ENCODE results near the gene ZNFX1. TPM values are rescaled to one million over a fixed set of nuclear protein-coding genes. Genes with fewer than 3 reads are reported as not detected.

The ZNFX1 gene
- total RNA-seq, 1 donor from 2014 or later: 77.4 TPM

DNA sequence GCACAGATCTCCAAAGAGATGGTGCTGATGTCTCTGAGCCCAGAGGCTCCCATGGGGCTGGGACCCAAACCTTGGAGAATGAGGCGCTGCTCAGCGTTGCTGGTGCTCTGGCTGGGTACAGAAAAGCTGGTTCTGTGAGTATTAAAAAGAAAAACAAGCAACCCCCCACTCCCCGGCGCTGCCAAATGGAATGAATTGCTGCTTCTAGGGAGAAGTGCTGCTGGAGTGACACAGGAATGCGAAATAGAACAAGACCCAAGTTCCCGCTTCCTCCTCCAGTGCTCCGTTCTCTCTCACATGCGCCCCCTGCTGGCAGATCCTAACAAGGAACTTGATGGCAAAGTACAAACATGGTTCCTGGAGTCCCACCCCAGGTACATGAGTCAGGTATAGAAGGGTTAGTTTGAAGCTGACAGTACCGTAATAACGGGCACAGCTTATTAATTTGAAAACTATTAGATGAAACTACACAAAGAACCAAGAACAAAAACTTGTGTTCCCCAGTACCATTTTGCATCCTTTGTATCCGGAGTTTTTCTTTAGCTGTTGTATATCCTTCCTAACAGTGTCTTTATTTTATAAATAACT lies 60.8 kb downstream of the ZNFX1 start:
- peaks cover 5% of the 10 kb centered on the region for H3K36me3 Mint-ChIP-seq (ENCODE audit: low read depth, unreplicated experiment)
- H4K20me1 ChIP-seq (ENCODE audit: insufficient read depth, low read length): peaks cover 9% of the 10 kb centered on the region
- H3K4me1 Mint-ChIP-seq (ENCODE audit: low read depth, unreplicated experiment): peaks cover 18% of the 10 kb centered on the region
- no peak for TF ChIP-seq EZH2 (IDR thresholded peaks at IDR 0.05; ENCODE audit: insufficient read depth, low read length)
- TF ChIP-seq, protein P1, sequence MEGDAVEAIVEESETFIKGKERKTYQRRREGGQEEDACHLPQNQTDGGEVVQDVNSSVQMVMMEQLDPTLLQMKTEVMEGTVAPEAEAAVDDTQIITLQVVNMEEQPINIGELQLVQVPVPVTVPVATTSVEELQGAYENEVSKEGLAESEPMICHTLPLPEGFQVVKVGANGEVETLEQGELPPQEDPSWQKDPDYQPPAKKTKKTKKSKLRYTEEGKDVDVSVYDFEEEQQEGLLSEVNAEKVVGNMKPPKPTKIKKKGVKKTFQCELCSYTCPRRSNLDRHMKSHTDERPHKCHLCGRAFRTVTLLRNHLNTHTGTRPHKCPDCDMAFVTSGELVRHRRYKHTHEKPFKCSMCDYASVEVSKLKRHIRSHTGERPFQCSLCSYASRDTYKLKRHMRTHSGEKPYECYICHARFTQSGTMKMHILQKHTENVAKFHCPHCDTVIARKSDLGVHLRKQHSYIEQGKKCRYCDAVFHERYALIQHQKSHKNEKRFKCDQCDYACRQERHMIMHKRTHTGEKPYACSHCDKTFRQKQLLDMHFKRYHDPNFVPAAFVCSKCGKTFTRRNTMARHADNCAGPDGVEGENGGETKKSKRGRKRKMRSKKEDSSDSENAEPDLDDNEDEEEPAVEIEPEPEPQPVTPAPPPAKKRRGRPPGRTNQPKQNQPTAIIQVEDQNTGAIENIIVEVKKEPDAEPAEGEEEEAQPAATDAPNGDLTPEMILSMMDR (IDR thresholded peaks at IDR 0.05; ENCODE audit: insufficient read depth, low read depth, low read length): peak; percentile 86
- no peak overlapping the region for H3K9ac ChIP-seq (ENCODE audit: low read length)
- peaks cover 12% of the 10 kb centered on the region for H3K4me1 ChIP-seq (ENCODE audit: insufficient read depth, low read length)
- H3K4me3 ChIP-seq (ENCODE audit: insufficient read depth, low read depth, low read length): no peak overlapping the region
- H3K4me2 ChIP-seq (ENCODE audit: low read length): peak overlapping the region; percentile 79
- no peaks in the 10 kb centered on the region for H3K9me3 ChIP-seq (ENCODE audit: insufficient read depth, low read depth, low read length)
- no peaks in the 10 kb centered on the region for H3K36me3 ChIP-seq (ENCODE audit: insufficient read depth, low read length)
- H3K9me3 Mint-ChIP-seq (ENCODE audit: unreplicated experiment): no peaks in the 10 kb centered on the region
- FAIRE-seq (no peak), DNase-seq (ENCODE audit: low read depth) (peak; percentile 70)
- H3K4me3 Mint-ChIP-seq (ENCODE audit: unreplicated experiment): no peak overlapping the region
- peak overlapping the region; percentile 41 for H3K27ac Mint-ChIP-seq (ENCODE audit: unreplicated experiment)
- peaks cover 2% of the 10 kb centered on the region for H3K27me3 ChIP-seq (ENCODE audit: insufficient read depth, low read length)
- peaks cover 21% of the 10 kb centered on the region for H3K79me2 ChIP-seq (ENCODE audit: insufficient read depth, low read length)
- no peaks in the 10 kb centered on the region for H3K27me3 Mint-ChIP-seq (ENCODE audit: low read depth, unreplicated experiment)
- no peak overlapping the region for H3K27ac ChIP-seq (ENCODE audit: low read depth, low read length)
- peak overlapping the region; percentile 64 for H2AFZ ChIP-seq (ENCODE audit: low read depth, low read length)

DNA sequence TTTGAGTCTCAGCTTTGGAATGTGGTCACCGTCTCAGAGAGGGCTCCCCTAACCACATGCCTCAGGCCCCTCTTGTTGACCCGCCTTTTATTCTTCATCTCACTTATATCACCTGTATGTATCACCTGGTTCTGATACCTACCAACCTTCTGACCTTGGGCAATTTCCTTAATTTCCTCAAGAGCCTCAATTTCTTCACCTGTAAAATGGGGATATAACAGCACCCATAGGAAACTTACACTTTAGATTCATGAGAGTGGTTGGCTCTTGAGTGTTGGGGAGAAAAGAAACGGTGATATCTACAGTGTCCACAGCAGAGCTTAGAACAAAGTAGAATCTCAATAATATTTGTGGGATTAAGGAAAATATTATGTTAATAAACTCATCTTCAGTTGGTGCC lies 62.6 kb downstream of the ZNFX1 start:
- Mint-ChIP-seq H3K36me3 (ENCODE audit: low read depth, unreplicated experiment) (no peaks in the 10 kb centered on the region), H3K9me3 (ENCODE audit: unreplicated experiment) (peaks cover 9% of the 10 kb centered on the region), H3K27ac (ENCODE audit: unreplicated experiment) (no peak overlapping the region), H3K4me3 (ENCODE audit: unreplicated experiment) (no peak overlapping the region), H3K27me3 (ENCODE audit: low read depth, unreplicated experiment) (no peaks in the 10 kb centered on the region), H3K4me1 (ENCODE audit: low read depth, unreplicated experiment) (peaks cover 6% of the 10 kb centered on the region)
- Histone ChIP-seq H3K79me2 (ENCODE audit: insufficient read depth, low read length) (peaks cover 10% of the 10 kb centered on the region), H3K4me1 (ENCODE audit: insufficient read depth, low read length) (peaks cover 8% of the 10 kb centered on the region), H3K4me3 (ENCODE audit: insufficient read depth, low read depth, low read length) (no peak overlapping the region), H3K36me3 (ENCODE audit: insufficient read depth, low read length) (no peaks in the 10 kb centered on the region), H3K9ac (ENCODE audit: low read length) (no peak overlapping the region), H3K4me2 (ENCODE audit: low read length) (no peak overlapping the region), H4K20me1 (ENCODE audit: insufficient read depth, low read length) (peaks cover 4% of the 10 kb centered on the region), H3K27me3 (ENCODE audit: insufficient read depth, low read length) (peaks cover 2% of the 10 kb centered on the region), H3K9me3 (ENCODE audit: insufficient read depth, low read depth, low read length) (peaks cover 2% of the 10 kb centered on the region), H2AFZ (ENCODE audit: low read depth, low read length) (no peak overlapping the region), H3K27ac (ENCODE audit: low read depth, low read length) (no peak overlapping the region)
- DNase-seq (ENCODE audit: low read depth) (no peak), FAIRE-seq (no peak)
- TF ChIP-seq, protein P1 (IDR thresholded peaks at IDR 0.05; ENCODE audit: insufficient read depth, low read depth, low read length): no peak
- no peak for TF ChIP-seq EZH2 (IDR thresholded peaks at IDR 0.05; ENCODE audit: insufficient read depth, low read length)

DNA sequence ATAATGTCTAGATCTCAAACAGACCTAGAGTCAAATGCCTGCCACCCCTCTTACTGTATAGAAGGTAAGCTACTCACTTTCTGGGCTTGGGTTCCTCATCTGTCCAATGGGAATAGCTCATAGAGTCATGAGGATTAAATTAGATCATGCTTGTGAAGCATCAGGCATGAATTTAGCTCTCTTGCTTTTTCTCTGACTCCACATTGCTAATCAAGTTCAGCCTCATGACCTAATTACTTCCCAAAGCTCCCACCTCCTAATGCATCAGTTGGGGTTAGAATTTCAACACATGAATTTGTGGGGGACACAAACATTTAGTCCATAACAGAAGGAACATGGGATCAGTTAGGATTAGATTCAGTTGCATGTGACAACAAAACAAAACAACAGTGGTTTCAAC lies 63.3 kb downstream of the ZNFX1 start:
- peaks cover 2% of the 10 kb centered on the region for H3K4me1 Mint-ChIP-seq (ENCODE audit: low read depth, unreplicated experiment)

More for the DNA sequence above, 63.3 kb downstream of the ZNFX1 start:
- H3K4me3 ChIP-seq (ENCODE audit: insufficient read depth, low read depth, low read length): no peak overlapping the region
- H4K20me1 ChIP-seq (ENCODE audit: insufficient read depth, low read length): no peaks in the 10 kb centered on the region
- H3K4me2 ChIP-seq (ENCODE audit: low read length): no peak overlapping the region
- peaks cover 4% of the 10 kb centered on the region for H3K4me1 ChIP-seq (ENCODE audit: insufficient read depth, low read length)
- FAIRE-seq (no peak), DNase-seq (ENCODE audit: low read depth) (no peak)
- peaks cover 4% of the 10 kb centered on the region for H3K79me2 ChIP-seq (ENCODE audit: insufficient read depth, low read length)
- H3K27me3 ChIP-seq (ENCODE audit: insufficient read depth, low read length): peaks cover 2% of the 10 kb centered on the region
- Mint-ChIP-seq H3K36me3 (ENCODE audit: low read depth, unreplicated experiment) (no peaks in the 10 kb centered on the region), H3K9me3 (ENCODE audit: unreplicated experiment) (peaks cover 12% of the 10 kb centered on the region), H3K4me3 (ENCODE audit: unreplicated experiment) (no peak overlapping the region), H3K27me3 (ENCODE audit: low read depth, unreplicated experiment) (no peaks in the 10 kb centered on the region), H3K27ac (ENCODE audit: unreplicated experiment) (no peak overlapping the region)
- H3K27ac ChIP-seq (ENCODE audit: low read depth, low read length): no peak overlapping the region
- no peak overlapping the region for H2AFZ ChIP-seq (ENCODE audit: low read depth, low read length)
- no peak for TF ChIP-seq EZH2 (IDR thresholded peaks at IDR 0.05; ENCODE audit: insufficient read depth, low read length)
- TF ChIP-seq, protein P1 (IDR thresholded peaks at IDR 0.05; ENCODE audit: insufficient read depth, low read depth, low read length): no peak
- no peak overlapping the region for H3K9ac ChIP-seq (ENCODE audit: low read length)
- no peaks in the 10 kb centered on the region for H3K36me3 ChIP-seq (ENCODE audit: insufficient read depth, low read length)
- peaks cover 5% of the 10 kb centered on the region for H3K9me3 ChIP-seq (ENCODE audit: insufficient read depth, low read depth, low read length)

Data from astrocyte (in vitro differentiated cells and primary cell).